ENCODE results near the gene TAF11L4.
"Not testable (repeated sequence)": the region's sequence is repeated elsewhere in the genome, so short reads cannot be mapped to it uniquely, and the experiment has no call there.

The TAF11L4 gene

GRCh38 chr5:17521501-17521900 lies at the start of gene TAF11L4:
TAF11L4 (plus strand) TSS chr5:17521801.
- not testable (repeated sequence) for DNase-seq

GRCh38 chr5:17475064-17475463 lies 46.5 kb upstream of the TAF11L4 start:
- DNase-seq, result not testable (repeated sequence)

DNA sequence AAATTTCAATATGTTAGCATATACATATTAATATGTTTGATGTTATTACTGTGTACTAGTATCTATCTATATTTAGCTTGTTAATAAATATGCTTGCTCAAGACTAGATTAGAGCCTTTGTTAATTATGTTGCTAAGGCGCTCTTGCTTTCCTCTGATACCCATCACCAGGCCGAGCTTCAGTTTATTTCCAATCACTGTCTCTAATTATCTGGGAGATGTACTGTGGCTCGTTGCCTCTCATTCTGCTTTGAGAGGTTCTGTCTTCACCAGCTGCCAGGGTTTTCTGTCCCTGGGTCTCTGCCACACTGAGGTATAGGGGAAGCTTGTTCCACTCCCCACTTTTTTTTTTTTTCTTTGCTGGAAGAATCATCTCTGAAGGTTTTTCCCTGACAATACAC lies 44.6 kb upstream of the TAF11L4 start:
- no peak for DNase-seq

DNA sequence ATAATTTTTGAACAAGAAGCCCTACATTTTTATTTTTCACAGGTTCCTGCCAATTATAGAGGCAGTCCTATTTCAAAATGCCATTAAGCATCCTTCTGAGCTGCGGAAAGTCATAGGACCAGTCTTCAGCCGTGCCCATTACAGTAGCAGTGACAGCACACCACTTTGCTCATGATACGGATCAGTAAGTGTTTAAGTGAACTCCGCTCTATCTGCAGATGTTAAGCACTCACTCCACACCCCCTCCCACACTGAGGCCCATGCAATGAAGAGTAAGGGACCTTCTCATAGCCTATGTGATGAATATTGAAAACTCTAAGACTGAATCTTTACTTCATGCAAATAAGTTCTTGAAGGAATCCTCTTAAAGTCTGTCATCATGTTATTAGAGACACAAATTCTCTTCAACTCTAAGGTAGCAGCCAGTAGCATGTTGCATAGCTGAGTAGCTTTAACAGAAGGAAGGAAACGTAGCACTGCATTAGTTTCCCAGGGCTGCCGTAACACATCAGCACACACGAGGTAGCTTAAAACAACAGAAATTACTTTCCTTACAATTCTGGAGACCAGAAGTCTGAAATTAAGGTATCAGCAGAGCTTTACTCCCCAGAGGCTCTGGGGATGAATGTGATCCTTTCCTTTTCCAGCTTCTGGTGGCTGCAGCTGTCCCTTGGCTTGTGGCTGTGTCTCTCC lies 43.9 kb upstream of the TAF11L4 start:
- no peak for DNase-seq

DNA sequence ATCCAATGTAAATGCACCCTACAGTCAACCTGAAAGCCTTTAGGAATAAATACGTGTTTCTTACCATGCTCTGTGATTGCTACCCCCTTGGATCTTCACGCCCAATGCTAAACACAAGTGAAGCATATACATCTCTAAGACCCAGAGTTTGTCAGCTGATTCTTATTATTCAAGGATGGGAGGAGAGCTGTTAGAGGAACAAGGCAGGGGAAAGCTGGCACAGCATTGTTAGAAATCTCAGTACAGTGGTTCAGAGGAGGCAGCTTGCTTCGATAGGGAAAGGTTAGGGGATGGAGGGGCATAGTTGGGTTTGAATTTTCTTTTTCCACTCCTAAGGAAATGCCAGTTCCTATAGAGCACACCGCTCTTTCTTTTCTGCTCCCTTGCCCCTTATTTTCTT lies 40.2 kb upstream of the TAF11L4 start:
- no peak for DNase-seq

DNA sequence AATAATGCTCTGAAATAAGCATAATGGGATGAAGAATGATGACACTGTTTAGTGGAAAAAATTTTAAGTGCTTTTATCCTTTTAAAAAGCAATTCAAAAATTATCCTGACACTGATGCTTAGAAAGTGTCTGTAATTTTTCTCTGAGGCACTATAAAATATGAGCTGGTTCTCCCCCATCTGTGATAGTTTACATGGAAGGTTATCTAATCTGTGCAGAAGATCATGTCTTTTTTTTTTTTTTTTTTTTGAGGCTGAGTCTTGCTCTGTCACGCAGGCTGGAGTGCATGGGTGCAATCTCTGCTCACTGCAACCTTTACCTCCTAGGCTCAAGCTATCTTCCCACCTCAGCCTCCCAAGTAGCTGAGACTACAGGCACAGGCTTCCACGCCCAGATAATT lies 38.8 kb upstream of the TAF11L4 start:
- no peak for DNase-seq

GRCh38 chr5:17486464-17487173 lies 35.0 kb upstream of the TAF11L4 start:
- not testable (repeated sequence) for DNase-seq

- no peak for DNase-seq
Measured at GRCh38 chr5:17487174-17487512, 34.5 kb upstream of the TAF11L4 start.

DNA sequence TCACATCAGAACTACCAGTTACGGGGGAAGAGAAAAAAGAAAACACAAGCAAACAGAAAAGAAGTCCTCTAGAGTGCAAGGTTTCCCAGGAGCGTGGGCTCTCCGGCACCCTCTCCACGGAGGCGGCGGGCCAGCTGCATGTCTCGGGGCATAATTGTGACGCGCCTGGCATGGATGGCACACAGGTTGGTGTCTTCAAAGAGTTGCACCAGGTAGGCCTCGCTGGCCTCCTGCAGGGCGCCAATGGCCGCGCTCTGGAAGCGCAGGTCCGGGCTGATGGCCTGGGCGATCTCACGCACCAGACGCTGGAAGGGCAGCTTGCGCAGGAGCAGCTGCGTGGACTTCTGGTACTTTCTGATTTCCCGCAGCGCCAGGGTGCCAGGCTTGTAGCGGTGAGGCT lies 30.3 kb upstream of the TAF11L4 start:
- not testable (repeated sequence) for DNase-seq

DNA sequence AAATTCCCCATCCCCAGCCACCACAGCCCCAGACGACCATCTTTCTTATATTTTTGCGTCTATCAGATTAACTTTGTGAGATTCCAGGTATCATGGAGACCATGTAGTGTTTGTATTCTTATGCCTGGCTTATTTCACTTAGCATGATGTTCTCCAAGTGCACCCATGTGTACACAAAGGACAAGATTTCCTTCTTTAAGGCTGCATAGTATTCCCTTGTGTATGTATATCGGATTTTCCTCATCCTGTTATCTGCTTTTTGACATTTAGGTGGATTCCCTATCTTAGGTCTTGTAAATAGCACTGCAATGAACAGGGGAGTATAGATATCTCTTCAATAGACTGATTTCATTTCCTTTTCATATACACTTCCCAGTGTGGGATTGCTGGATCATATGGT lies 28.8 kb upstream of the TAF11L4 start:
- DNase-seq, result no peak

DNA sequence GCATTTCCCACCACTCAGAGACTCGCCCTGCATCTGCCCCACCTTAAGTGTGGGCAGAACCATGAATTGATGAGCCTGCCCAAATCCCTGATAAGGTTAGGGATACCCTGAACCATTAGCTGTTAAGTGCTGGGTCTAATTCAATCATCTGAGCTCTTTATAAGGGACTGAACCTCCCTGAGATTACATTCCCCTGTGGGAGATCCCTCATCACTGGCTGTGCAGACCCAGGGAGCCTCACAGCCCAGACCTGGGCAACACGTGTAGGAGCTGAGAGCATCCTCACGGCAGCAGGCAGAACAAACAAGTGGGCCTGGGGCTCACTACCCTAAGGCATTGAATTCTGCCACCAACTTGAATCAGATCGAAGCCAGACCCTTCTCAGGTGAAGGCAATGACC lies 24.2 kb upstream of the TAF11L4 start:
- no peak for DNase-seq

- DNase-seq, result not testable (repeated sequence)
Measured at GRCh38 chr5:17497931-17498330, 23.7 kb upstream of the TAF11L4 start, which contains the start of gene TAF11L2. TAF11L2 (plus strand) TSS chr5:17498231.

DNA sequence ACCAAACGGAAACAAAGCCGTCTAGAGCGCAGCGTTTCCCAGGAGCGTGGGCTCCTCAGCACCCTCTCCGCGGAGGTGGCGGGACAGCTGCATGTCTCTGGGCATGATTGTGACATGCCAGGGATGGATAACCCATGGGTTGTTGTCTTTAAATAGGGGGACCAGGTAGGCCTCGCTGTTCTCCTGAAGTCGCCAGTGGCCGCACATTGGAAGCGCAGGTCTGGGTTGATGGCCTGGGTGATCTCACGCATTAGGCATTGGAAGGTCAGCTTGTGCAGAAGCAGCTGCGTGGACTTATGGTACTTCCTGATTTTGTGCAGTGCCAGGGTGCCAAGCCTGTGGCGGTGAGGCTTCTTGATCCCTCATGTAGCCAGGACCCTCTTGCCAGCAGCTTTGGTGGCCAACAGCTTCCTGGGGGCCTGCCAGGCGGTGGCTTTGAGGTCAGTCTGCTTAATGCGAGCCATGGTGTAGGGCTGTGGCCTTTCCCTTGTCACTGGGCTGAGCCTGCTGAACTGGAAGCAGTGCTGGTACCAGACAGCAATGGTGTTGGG lies 9.8 kb upstream of the TAF11L4 start:
- DNase-seq, result no peak

GRCh38 chr5:17517526-17517925 lies 4.1 kb upstream of the TAF11L4 start:
- DNase-seq, result not testable (repeated sequence)

GRCh38 chr5:17518067-17518466 lies 3.5 kb upstream of the TAF11L4 start, which contains the start of gene TAF11L3:
TAF11L3 (plus strand) TSS chr5:17518367.
- not testable (repeated sequence) for DNase-seq

- DNase-seq, result not testable (repeated sequence)
Measured at GRCh38 chr5:17519508-17519907, 2.1 kb upstream of the TAF11L4 start.

GRCh38 chr5:17524935-17525334 lies 3.3 kb downstream of the TAF11L4 start, which contains the start of gene TAF11L5:
TAF11L5 (plus strand) TSS chr5:17525235.
- not testable (repeated sequence) for DNase-seq

DNA sequence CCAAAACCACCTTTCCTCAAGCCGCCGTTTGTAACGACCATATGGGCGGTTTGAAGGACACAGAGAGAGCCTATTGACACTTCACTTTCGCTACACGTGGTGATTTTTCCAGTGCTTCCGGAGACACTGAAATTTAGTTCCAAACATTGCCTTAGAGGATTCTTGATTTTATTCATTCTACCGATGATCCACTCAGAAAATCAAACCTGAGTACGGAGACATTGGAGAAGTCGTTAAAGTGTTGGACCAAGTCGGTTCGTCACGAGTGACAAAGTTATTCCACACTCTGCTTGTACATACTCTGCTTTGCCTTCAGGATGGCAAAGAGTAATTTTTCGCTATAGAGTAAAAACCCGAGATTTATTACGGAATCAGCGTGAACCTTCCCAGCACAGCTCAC lies 4.9 kb downstream of the TAF11L4 start:
- not testable (repeated sequence) for DNase-seq

GRCh38 chr5:17528369-17528768 lies 6.8 kb downstream of the TAF11L4 start, which contains the start of gene TAF11L6:
TAF11L6 (plus strand) TSS chr5:17528669.
- DNase-seq, result not testable (repeated sequence)
